GM12891 (cell line): ENCODE data around the gene TEAD4.

Source experiments
- DNase-seq: peaks from one replicate; pipeline ENCODE4 v3.0.0; 2011; ENCODE audit warnings: low spot score; ENCODE audit not compliant: insufficient read length
- FAIRE-seq: peaks from 2 replicates; lab custom pipeline; 2011; peaks lifted over from hg19 to GRCh38; lab: Jason Lieb, UNC
- PAX5 ChIP-seq: IDR thresholded peaks from 2 replicates; pipeline ENCODE4 v1.6.1; 2011; ENCODE audit warnings: low read length, moderate library complexity, mild to moderate bottlenecking; ENCODE audit not compliant: insufficient read depth, severe bottlenecking
- POLR2A ChIP-seq: IDR thresholded peaks from 2 replicates; pipeline ENCODE4 v1.6.1; 2011; ENCODE audit warnings: low read depth, low read length, control low read depth
- POLR2AphosphoS5 ChIP-seq: IDR thresholded peaks from 2 replicates; pipeline ENCODE4 v1.6.1; 2011; ENCODE audit warnings: low read depth, low read length, control low read depth
- POU2F2 ChIP-seq: IDR thresholded peaks from 2 replicates; pipeline ENCODE4 v1.6.1; 2011; ENCODE audit warnings: low read depth, mild to moderate bottlenecking, control low read depth, low read length, moderate library complexity
- SPI1 ChIP-seq: IDR thresholded peaks from 2 replicates; pipeline ENCODE4 v1.6.1; 2011; ENCODE audit warnings: low read depth, low read length, control low read depth
- TAF1 ChIP-seq: IDR thresholded peaks from 2 replicates; pipeline ENCODE4 v1.6.1; 2011; ENCODE audit warnings: low read depth, low read length, control low read depth

Gene TEAD4

DNA sequence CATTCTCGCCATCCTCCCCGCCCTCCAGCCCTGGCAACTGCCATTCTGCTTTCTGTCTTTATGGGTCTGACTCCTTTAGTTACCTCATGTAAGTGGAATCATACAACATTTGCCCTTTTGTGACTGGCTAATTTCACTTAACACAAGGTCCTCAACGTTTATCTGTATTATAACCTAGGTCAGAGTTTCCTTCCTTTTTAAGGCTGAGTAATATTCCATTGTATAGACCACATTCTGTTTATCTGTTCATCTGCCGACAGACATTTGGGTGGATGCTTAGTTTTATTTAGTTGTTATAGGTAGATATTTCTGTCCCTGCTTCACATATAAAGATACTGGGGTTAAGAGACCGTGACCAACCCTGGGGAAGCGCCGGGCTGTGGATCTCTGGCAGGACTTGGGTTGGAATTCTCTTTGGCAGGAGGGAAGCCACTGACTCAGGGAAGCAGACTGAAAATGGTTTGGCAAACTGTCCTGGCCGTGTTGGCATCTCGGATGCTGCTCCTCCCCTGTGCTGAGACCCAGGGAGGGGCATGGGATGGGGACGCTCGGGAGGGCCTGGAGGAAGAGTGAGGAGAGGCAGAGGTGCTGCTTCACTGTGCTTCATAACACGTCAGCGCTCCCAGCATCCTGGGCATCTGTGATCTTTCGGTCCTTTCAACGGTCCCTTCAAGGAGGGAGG lies 38.9 kb downstream of the TEAD4 start:
- DNase-seq (no peak), FAIRE-seq (no peak)
- TF ChIP-seq TAF1, result no peak
- TF ChIP-seq SPI1, result no peak
- TF ChIP-seq POLR2A, result no peak
- TF ChIP-seq POLR2AphosphoS5, result no peak
- TF ChIP-seq PAX5, result no peak
- TF ChIP-seq POU2F2, result no peak

DNA sequence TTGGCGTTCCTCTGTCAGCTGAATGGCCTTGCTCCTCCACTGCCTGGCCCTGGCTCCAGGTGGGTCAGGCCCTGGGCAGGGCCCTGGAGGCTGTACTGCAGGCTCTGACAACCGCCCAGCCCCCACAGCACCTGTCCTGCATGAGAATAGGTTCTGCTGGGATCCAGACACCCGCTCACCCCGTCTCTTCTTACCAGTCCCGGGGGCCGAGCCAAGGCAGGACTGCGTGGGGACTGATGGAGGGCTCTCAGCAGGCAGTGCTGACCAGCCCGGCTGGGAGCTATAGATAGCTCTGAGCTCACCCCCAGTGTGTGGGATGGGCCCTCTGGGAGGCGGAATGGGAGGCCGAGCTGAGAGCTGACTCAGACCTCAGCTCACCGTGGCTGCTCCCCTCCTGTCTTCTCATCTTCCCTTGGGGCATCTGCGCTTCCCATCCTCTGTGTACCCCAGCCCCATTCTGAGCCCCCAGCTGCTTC lies 39.6 kb downstream of the TEAD4 start:
- FAIRE-seq (no peak), DNase-seq (no peak)
- TF ChIP-seq POLR2AphosphoS5 (no peak), PAX5 (no peak), SPI1 (no peak), POLR2A (no peak), POU2F2 (no peak), TAF1 (no peak)

DNA sequence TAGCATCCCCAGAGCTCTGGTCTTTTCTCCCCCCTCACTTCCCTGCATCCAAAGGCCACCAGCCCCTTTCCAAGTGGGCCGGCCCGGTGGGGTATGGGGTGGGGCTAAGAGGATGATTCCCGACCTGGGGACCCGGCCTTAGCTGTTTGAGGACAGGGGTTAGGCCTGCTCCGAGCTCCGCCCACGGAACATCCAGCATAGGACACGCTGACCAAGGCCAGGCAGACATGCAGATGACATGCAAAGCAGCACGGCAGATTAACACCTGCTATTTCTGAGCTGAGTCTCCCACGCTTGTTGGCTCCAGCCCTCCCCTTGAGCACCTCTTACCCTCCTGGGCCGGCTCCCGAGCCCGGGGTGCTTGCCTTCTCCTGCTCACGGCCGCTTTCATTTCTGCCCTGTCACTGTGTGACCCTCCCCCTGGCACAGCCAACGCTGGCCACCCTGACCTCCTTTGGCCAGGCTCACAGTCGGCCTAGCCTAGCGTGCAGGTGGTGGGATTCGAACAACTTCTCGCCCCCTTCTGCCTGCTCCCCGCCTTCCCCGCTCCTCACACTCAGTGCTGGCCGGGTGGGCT lies 40.2 kb downstream of the TEAD4 start:
- no peak for FAIRE-seq
- no peak for TF ChIP-seq POLR2AphosphoS5
- no peak for DNase-seq

DNA sequence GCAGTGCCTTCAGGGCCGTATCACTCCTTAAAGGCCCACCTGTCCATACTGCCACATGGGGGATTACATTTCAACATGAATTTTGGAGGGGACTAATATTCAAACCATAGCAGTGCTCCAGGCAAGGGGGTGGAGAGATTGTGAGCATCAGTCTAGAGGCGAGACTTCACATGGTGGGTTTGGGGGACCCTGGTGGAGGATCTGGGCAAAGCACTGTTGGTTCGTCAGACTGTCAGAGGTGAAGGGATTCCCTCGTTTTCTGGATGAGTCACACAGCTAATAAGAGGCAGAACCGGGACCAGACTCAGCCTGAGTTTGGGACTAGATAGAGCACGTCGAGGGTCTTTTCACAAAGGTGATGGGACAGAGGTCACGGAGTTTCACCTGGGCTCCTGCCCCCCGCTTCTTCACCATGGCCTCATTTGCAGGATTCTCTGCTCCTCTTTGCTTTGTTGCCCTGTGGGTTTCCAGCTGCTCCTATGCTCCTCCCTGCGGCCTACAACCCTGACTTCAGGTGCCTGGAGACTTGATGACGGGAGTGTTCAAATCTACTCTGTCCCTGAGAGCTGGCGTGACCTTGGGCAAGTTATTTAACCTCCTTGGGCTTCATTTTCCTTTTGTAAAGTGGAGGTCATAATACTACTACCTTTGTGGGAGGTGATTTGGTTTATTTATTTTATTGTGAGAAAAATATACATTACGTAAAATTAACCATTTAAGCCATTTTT lies 41.5 kb downstream of the TEAD4 start:
- TF ChIP-seq SPI1, result no peak
- TF ChIP-seq TAF1, result no peak
- TF ChIP-seq POLR2AphosphoS5, result no peak
- no peak for TF ChIP-seq PAX5
- TF ChIP-seq POU2F2, result no peak
- no peak for TF ChIP-seq POLR2A
- DNase-seq, result no peak
- no peak for FAIRE-seq

DNA sequence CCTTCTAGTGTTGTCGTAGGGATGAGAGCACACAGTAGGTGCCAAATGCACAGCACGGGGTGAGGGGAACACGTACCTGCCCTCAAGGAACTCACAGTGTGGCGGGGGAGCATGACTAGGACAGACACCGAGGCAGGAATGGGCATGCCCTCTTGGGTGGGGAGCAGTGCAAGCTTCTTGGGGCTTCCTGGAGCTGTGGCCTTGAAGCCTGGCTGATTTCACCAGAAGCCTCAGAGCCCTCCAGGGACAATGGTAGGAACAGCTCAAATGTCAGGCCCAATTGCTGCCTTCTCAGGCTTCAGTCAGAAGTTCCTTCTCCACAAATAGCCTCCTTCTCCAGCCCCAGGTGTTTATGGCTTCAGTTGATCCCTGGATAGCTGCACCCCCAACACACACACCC lies 43.4 kb downstream of the TEAD4 start:
- TF ChIP-seq TAF1, result no peak
- no peak for TF ChIP-seq SPI1
- no peak for TF ChIP-seq POLR2A
- DNase-seq (no peak), FAIRE-seq (no peak)

DNA sequence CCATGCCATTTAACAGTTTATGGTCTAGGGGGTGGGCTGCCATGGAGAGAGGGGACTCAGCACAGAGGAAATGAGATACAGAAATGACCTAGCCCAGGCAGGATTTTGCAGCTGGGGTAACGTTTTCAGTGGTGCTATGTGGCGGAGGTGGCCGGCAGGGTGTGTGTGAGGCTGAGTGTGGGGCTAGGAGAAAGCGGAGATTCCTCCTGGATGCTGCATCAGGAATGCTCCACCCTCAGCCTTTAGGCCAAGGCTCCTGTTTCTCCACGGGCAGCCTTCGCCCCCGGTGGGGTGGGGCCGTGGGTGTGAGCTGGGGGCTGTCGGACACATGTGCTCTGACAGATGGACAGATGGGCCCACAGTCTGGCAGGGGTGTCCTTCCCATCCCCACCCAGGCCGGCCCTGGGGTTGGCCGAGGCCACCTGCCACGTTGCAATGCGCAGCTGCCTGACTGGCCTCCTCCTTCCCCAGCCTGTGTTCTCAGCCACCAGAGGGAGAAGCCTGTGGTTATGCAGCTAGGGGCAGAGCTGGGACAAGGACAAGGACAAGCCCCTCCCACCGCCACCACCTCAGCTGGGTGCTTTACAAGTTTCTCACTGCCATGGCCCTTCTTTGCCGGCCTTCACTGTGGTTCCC lies 44.3 kb downstream of the TEAD4 start:
- TF ChIP-seq POLR2A (no peak), SPI1 (no peak), POU2F2 (no peak), TAF1 (no peak), PAX5 (no peak), POLR2AphosphoS5 (no peak)
- no peak for FAIRE-seq
- DNase-seq, result no peak

DNA sequence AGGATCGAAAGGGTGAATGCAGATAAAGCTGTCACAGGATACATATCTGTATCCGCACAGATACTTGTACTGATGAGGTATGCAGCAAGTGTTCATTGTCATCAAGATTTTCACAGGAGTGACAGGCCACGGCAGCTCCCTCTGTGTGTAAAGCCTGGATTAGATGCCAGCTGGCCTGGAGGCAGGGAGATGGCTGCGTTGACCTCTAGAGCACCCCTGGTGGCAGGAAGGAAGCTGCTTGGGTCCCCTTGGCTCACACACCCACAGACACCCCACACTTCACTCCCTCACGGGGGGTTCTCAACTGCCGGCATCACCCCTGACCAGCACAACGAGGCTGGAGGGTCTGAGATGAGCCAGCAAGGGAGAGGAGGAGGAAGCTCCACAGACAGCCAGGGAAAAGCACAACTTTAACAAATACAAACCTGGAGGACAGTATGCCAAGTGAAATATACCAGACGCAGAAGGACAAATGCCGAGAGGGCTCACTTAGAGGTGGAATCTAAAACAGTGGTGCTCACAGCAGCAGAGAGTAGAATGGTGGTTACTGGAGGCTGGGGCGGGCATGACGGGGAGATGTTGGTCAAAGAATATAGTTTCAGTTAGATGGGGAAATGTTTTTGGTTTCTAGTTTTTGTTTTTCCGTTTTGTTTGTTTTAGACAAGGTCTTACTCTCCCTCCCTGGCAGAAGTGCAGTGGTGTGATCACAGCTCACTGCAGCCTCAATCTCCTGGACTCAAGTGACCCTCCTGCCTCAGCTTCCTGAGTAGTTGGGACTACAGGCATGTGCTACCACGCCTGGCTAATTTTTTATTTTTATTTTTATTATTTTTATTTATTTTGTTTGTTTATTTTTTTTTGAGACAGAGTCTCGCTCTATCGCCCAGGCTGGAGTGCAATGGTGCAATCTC lies 45.7 kb downstream of the TEAD4 start:
- TF ChIP-seq SPI1 (no peak), TAF1 (no peak), POU2F2 (no peak), PAX5 (no peak), POLR2AphosphoS5 (no peak), POLR2A (no peak)
- FAIRE-seq (no peak), DNase-seq (peak; percentile 46)

DNA sequence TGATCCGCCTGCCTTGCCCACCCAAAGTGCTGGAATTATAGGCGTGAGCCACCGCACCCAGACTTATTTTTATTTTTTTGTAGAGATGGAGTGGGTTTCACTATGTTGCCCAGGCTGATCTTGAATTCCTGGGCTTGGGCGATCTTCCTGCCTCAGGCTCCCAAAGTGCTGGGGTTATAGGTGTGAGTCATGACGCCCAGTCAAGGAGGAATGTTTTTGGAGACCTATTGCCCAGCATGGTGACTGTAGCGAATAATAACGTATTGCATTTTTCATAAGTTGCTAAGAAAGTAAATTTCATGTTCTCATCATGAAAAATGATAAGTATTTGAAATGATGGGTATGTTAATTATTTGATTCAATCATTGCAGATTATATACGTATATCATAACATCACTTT lies 46.5 kb downstream of the TEAD4 start:
- no peak for DNase-seq
- FAIRE-seq, result no peak
- no peak for TF ChIP-seq PAX5
- no peak for TF ChIP-seq POLR2A
- no peak for TF ChIP-seq POU2F2
- TF ChIP-seq SPI1, result no peak
- no peak for TF ChIP-seq TAF1
- TF ChIP-seq POLR2AphosphoS5, result no peak
